GM19043 (cell line): Measurements from ENCODE around the gene SPATA1.

Experiments used
- ATAC-seq: cut with Tn5 transposase; IDR thresholded peaks from one replicate; pipeline ENCODE4 v1.9.1; 2021; ENCODE audit warnings: low read depth; ENCODE audit not compliant: unreplicated experiment

The SPATA1 gene, protein sequence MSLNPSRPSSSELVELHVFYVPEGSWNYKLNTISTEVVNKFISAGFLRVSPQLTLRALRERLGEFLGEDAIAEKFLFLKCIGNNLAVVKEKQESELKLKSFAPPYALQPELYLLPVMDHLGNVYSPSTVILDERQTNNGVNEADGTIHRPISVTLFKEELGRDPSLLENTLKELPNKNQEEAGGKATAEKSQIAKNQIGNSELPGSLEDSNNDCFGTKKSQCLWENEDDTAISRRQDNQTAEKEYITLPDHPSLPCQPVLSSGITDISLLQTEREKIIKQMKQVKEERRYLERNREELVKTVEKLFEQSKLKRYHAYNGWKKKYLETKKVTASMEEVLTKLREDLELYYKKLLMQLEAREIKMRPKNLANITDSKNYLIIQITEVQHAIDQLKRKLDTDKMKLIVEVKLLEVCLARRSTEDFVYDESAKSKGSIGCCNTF

DNA sequence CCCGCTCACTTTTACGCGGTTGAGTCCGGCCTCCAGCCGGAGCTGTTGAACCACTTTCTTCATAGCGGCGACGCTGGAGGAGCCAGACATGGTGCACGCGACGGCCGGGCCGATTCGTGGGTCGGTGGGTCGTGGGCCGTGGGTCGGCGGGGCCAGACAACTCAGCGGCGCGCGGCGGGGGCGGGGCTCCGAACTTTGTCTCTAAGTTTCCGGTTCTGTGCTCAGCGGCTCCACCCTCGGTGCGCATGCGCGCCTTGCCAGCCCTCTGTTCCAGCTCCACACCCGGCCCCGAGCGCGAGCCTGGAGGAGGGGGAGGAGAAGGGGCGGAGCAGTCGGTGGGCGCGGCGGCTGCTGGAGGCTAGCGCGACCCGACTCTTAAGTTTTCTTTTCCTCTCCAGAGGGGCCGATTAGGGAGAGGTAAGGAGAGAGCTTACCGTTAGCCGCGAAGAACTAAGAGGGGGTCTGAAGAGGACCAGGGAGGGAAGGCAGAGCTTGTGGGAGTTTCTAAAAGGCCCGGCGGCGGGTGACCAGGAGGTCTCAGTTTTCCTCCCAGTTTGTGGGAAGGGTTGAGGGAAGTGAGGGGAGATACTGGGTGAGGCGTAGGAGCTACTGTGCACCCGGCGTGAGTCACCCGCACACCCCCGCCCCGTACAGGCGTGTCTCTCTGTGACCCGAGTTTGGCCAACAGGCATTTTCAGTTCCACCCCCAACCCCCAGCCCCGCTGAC is at the start of gene SPATA1, which contains the start of gene GNG5:
TSS of gene SPATA1 (plus strand) at position 385 of the 727 bp plus-strand sequence. CDS start 9,974 bp downstream, outside the sequence.
TSS of gene GNG5 (minus strand) at position 580 of the 727 bp plus-strand sequence. CDS start at position 90, 490 bp downstream.
- ATAC-seq = peak; percentile 75

DNA sequence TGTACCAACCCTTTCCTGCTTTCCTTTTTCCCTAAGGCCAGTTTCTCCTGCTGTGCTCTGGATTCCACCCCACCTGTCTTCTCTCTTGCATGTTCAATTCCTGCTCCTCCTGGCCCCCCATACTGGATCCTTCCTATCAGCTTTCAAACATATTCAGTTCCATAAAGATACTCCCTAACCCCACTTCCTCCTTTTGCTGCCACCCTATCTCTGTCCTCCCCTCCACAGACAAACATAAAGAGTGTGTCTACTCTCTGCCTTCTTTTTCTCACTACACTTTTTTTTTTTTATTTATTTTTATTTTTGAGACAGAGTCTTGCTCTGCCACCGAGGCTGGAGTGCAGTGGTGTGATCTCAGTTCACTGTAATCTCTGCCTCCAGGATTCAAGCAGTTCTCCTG is 44.1 kb upstream of the SPATA1 start:
- no peak for ATAC-seq

DNA sequence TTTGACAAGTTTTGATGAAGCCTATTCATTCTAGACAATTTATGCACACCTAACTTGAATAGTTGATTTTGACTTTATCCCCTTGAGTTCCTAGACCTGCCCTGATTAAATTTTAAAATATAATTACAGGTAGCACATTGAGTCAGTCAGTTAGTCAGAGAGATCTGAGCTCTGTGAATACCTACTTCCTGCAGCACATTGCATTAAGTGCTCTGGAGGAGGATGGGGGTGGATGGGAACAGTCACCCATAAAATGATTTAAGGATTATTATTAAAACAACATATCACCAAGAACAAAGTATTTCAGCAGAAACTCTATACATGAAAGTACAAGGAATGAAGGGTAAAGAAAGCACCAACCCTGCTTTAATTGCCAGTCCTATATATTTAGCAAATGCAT is 38.9 kb upstream of the SPATA1 start:
- no peak for ATAC-seq

DNA sequence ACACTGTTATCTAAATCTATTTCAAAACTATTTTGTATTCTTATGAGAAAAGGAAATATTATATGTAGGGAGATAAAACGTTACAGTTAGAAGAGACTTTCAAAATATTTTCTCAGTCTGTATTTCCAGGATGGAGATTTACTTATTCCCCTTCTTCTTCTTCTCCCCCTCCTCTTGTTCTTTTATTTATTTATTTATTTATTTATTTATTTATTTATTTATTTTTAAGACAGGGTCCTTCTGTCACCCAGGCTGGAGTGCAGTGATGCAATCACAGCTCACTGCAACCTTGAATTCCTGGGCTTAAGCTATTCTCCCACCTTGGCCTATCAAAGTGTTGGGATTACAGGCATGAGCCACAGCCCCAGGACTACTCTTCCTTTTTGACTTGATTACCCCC is 30.0 kb upstream of the SPATA1 start:
- ATAC-seq = no peak

DNA sequence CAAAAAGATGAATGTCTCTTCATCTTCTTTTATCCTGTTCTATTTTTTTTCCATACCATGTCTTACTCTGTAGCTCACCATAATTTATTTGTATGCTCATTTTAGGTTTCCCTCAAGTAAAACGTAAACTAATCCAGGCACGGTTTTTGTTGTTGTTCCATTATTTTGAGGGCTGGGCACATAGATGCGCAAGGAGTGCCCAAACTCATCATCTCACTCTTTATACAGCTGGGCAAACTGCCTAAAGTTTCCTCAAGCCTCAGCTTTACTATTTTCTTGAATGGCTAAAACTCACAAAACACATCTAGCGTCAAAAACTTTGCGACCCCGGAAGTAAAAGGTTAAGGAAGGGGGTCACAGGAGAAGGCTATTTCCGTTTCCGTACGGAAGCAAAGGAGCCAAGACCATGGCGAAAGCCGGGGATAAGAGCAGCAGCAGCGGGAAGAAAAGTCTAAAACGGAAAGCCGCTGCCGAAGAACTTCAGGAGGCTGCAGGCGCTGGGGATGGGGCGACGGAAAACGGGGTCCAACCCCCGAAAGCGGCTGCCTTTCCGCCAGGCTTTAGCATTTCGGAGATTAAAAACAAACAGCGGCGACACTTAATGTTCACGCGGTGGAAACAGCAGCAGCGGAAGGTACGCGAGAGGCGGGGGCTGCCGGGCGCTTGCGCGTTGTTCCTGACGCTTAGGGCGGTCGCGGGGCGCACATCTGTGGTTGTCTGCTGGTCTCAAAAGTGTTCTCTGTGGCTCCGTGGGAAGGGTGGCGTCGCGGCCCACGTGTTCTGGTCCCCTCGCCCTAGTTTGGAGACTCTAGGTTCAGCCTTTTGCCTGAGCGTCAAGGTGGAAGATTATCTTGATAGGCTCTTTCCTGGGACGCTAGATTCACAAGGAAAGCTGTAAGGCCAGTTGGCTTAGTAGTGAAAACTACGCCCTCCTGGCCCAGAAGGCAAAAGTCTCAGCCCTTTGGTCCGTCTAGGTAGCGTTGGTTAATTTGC is 27.0 kb upstream of the SPATA1 start, which contains the start of gene RPF1:
TSS of gene RPF1 (plus strand) at position 391 of the 993 bp plus-strand sequence. CDS start at position 407, 16 bp downstream.
- ATAC-seq = peak; percentile 95

DNA sequence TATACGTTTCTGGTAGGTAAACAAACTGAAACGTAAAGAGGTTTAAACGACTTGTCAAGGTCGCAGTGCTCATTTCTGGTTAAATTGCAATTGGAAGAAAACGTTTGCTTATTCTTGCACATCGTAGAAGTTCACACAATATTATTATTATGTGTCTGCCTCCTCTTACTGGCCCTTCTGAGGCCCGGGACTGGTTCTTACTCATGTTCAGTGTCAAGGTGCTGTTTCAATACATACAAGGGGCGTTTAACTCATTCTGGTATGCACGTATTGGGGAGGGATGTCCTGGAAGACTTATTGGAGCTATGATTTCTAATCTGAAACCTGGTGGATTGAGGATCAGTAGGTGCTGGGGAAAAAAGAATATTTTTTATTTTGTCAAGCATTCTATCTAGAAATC is 26.2 kb upstream of the SPATA1 start:
- ATAC-seq = no peak

DNA sequence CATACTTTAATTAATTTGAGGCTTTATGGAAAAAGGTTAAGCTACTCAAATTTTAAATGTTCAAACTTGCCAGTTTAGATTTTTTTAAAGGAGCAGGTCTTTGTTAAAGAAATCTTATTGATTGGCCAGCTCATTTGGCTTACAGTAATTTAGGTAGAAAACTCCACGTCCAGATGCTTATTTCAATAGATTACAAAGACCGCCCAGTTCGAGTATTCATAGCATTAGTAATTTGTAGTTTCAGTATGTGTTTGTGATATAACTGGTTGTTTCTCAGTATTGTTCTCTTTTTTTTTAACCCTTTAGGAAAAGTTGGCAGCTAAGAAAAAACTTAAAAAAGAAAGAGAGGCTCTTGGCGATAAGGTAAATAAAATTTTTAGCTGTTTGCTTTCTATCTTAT is 25.5 kb upstream of the SPATA1 start:
- no peak for ATAC-seq

DNA sequence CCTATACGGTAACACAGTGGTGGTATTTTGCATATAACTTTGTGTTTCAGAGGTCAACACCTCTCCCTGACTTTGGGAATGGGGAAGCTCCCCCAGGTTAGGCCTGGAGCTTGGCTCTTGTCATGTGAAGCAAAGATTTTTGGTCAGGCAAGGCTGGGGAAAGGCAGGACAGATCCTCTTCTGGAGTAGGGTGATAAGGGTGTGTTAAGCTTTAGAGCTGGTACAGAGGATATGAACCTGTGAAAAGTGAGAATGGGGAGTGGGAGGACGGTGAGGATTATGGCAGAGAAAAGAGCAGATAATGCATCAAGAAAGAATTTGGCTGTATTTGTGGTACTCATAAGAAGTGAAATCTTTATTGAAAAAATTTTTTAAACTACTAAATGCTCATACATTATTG is 24.9 kb upstream of the SPATA1 start:
- ATAC-seq = no peak

DNA sequence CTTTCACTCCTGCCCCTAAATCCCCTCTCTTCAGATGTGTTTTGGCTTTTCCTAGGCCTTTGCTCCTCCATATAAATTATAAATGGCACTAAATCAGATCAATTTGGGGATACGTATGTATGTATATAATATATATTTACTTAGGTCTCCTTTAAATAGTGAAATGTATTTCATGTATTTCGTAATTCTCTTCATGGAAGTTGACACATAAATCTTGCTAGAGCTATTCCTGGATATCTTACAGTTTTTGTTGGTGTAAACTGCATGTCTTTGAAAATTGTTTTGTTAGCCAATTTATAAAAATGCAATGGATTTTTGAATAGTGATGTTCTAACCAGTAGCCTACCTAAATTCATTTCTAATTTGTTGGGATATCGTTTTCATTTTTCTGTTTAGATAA is 18.1 kb upstream of the SPATA1 start:
- no peak for ATAC-seq

DNA sequence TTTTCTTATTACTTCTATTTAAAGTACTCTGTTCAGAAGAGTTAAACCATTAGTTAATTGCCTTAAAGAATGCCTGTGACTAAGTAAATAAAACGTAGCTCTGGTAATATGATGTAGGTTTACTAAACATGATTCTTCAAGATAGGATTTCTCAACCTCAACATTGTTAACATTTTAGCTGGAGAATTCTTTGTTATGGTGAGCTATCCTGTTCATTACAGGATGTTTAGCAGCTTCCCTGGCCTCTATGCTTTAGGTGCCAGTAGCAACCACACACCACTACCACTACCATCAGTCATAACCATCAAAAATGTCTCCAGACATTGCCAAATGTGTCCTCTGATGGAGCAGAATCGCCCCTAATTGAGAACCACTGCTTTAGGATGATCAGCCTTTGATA is 16.4 kb upstream of the SPATA1 start:
- no peak for ATAC-seq

DNA sequence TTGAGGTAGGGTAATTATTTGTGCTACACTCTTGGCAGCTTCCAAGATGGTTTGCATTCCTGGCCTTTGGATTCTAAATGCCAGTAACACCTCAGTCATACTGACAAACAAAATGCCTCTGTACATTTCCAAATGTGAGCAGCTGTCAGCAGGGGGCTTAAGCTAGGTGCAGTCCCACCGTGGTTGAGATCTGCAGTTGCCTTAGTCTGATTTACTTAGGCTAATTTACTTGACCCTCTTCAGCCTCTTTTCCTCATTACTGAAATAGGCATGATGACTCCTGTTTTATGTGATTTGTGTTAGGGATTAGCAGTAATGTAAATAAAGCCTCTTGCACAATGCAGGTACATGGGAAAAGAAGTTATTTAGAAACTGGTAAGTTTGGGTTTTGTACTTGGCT is 13.5 kb upstream of the SPATA1 start:
- ATAC-seq = no peak

DNA sequence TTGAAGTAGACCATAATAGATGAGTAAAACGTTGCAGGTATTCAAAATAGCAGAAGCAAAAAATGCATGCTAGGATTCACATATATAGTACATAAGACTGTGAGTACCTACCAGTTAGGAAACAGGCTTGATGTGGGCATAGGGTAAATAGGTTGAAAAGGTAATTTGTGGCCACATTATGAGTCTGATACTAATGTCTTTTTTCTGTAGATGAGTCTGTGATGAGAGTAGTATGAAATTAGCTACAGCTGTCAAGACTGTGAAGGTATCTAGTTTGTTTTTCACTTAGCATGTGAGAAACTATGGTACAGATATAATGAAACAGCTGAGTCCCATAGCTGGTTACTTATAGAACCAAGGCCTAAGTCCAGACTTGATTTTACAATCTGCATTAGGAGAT is 12.4 kb upstream of the SPATA1 start:
- no peak for ATAC-seq

DNA sequence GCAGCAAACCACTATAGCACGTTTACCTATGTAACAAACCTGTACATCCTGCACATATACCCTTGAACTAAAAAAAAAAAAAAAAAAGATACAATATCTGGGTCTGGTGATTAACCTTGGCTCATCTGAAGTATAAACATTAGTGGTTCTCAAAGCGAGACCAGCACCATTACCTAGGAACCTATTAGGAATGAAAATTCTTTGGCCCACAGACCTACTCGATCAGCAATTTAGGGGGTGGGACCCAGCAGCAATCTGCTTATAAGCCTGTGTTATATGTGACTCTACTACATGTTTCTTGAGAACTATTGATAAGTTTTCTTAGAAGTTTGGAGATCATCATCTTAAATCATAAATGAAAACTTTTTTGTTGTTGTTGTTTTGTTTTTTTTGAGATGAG is 9.7 kb upstream of the SPATA1 start:
- ATAC-seq = no peak

DNA sequence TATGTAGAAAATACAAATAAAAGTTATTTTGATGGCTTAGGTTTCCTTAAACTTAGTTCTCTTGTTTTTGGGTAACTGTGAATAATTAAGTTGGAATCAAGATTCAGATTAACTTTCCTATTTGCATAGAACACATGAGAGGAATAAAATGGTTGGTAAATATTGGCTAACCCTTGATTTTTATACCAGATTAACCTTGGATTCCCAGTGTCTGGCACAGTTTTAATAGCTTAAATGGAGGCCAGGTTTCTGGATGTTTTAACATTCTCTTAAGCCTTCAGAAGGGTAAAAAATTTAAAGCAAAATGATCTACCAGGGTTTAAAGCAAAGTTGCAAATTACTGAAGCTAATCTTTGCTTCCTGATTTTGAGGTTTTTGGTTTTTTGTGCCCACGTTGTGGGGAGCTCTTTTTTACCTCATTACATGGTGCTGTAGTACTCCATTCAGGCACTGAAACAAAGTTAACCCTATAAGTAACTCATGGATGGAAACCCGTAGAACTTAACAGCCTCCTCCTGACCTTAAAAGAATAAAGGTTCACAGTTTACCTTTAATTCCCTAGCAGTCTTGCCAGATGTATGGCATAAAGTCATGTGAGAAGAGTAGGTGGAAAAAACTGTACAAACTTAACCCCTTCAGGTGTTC is 8.4 kb upstream of the SPATA1 start:
- ATAC-seq = no peak

DNA sequence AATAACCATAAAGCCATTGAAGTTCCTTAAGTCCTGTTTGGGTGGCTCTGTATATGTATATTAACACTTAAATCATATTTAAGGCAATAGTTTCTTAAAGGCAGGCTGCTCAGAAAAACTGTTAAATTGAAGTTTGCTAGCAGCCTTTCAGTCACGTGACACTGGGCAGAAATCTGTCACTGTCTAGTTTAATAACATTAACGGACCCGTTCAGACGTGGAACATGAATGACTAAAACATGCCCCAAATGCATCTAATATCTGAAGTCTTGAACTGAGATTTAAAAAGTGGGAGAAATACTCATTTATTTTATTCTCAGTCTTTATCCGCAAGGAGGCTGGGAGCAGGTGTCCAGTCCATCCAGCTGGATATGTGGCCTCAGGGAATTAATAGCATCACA is 3.3 kb upstream of the SPATA1 start:
- ATAC-seq = no peak

DNA sequence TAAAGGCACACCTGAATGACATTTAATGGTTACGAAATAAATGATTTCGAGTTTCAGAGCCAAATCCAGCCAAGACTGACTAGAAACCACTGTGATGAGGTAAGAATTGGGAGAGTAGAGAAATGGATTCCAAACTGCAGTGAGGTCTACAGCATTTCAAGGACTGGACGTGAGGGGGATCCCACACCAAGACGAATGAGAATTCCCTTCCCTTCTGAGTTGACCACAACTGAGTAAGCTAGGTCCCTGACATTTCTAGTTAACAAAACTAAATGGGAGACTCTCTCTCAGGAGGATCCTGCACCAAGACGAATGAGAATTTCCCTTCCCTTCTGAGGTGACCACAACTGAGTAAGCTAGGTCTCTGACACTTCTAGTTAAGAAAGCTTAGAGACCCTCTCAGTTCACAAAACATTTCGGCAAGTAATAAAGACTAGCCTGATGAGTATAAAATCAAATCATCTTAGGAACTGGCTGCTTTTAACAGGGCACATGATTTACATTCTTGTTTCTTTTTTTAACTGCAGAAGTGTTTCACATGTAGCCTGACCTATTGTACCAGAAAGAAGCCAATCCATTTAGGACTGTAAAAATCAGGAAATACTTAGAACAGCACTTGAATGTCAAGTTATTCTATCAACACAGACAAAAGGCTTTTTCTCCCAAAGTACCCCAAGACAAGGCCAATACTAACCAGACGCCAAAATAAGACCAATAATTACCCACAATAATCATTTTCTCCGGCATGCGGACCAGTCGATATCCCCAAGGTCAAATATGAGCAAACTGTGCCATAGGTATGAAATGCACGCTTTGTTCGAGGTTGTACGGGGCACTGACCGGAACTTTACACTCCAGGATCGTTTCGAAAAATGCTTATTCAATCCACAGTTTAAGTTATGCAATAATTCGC is 1.4 kb upstream of the SPATA1 start:
- ATAC-seq = no peak

DNA sequence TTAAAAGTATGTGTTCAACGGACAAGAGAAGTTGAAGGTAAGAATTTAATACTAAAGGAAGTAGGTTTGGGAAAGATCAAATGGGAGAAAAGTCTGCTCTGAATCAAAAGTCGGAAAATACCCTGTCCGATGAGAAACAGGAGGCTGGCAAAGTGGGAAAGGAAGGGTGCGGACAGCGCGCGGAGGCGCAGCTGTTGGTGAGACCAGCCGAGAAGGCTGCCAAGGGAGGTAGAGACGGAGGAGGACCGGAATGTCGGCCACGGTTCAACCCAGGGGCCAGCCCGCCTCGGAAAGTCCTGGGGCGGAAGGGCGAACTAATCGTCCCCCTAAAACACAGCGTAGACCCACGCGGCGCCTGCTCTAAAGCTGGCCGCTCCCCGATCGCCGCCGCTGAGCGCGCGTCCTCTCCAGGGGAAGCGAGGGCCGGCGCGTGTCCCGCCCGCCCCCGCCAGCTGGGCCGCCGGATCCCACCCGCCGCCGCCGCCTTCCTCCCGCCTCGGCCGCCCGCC is 639 bp upstream of the SPATA1 start:
- ATAC-seq = peak; percentile 27

DNA sequence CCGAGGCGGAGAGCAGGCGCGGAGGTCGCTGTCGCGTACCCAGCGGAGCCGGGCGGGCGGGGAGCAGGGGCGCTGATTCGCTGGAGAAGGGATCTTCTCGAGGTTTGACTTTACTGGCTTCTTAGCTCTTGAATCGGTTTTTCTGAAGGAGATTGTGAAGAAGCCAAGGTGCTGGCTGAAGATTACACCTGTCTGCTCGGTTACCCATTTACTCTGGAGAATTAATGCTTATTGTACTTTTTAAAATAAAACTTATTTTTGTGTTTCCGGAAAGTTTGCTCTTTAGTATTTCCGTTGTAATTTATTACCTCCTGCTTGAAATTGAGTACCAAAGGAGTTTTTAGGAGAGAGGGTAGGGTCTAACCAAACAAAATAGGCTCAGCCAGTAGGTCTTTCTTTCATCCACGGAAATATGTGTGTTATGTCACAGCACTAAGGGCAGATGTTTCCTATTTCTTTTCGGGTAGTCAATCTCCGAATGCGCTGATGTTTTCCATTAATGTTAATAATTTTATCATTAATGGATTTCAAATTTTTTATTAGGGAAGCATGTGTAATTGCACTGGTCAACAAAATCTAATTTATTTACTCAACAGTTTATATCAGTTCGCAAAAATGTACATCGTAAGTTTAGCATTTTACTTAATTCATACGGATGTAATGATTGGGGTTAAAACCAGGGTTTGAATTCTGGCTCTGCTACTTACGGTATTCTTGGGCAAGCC is 705 bp downstream of the SPATA1 start:
- ATAC-seq = no peak
